GM18526 (cell line): ENCODE data around the gene LRBA.

ENCODE experiments used
- POLR2A ChIP-seq: IDR thresholded peaks from 3 replicates; pipeline ENCODE4 v1.6.1; 2011; ENCODE audit not compliant: insufficient read length; ENCODE audit errors: extremely low read depth

LRBA gene

DNA sequence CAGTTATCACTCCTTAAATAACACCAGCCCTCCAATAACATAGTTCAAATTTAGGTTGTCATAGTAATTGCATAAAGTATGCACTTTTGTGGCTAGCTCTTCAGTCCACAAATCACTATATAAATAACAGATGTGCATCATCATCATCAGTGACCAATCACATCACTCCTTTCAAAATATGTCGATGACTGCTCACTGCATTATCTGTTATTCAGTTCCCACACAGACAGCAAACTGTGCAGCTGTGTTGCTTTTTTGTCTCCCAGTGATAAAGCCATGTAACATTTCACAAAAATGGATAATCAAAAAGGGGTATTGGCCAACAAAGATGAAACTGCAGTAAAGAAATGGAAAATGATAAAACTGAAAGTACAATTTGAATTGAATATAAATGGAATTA is 731.4 kb downstream of the LRBA start:
- TF ChIP-seq POLR2A, result no peak

GRCh38 chr4:150280975-150281374 is 734.1 kb downstream of the LRBA start:
- no peak for TF ChIP-seq POLR2A

GRCh38 chr4:150280081-150280895 is 734.8 kb downstream of the LRBA start:
- TF ChIP-seq POLR2A, result no peak

DNA sequence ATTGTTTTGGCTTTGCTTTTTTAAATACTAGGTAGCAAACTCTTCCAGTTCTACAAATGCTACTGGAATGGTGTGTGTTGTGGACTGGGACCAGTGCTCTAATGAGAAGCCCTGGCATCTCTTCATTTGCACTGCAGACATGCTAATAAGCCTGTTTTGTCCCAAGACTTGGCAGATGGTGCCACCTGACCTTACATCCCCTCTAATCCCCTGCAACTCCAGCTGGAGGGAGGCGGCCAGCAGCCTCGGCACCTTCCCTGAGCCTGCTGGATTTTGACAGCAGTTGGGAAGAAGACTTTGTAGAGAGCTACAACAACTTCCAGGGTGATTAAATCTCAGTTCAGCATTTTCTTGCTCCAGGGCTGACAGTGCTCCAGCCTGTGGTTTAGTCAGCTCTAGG is 736.9 kb downstream of the LRBA start:
- TF ChIP-seq POLR2A, result no peak

GRCh38 chr4:150268444-150268843 is 746.6 kb downstream of the LRBA start:
- TF ChIP-seq POLR2A, result no peak

DNA sequence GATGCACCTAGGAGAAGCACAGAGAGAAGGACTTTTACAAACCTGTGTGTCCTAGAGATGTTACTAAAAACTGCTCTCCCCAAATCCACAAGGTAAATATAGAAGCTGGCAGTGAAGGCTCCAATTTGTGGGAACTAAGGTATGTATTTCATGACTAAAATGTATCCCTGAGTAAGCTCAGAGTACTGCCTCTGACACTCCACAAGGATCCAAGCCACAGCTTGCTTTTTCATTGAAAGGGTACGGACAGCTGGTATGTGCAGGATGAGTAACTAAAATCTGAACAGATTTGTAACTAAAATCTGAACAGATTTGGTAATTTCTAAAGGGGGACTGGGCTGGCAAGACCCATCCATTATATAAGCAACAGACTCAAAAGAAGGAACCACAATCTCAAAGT is 749.3 kb downstream of the LRBA start:
- TF ChIP-seq POLR2A, result no peak

DNA sequence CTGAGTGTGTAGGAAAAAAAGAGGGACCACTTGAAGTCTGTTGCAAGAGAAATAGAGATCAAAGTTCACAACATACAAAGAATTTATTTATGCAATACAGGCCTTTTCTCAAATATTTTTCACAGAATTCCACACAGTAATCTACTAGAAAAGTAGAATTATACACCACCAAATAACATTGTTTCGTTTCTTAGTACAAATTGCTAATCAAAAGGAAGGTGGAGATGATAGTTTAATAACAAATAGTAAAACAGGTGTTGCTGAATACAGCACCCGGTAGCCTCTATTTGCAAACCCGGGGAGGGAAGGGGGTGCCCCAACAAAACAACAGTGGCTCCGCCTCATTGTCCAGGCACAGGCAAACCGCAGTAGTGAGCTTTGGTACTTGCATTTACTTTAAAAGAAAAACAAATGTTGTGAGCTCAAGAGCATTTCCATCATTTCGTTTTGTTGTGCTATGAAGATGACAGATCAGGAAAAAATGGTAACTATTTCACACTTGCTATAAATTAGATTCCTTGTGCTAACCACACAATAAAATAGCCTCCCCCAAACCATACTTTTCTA is 750.4 kb downstream of the LRBA start:
- no peak for TF ChIP-seq POLR2A

- no peak for TF ChIP-seq POLR2A
Measured at GRCh38 chr4:150262611-150263010, 752.5 kb downstream of the LRBA start.

DNA sequence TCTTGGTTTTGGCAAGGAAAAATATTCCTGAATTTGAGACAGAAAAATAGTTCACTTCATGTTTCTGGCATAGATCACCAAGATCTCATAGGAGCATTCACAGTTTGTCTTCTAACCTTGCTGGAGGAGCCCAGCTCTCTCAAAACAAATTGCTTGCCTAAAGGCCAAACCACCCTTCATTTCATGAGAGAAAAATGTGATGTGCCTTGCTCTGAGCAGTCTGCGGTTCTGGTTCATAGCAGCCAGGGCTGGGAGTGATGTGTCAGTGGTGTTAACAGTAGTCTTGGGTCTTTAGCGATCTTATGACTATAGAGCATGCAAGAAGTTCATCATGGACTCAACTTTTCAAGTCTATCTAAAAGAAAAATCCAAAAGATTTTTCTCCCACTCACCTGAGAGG is 753.5 kb downstream of the LRBA start:
- no peak for TF ChIP-seq POLR2A

DNA sequence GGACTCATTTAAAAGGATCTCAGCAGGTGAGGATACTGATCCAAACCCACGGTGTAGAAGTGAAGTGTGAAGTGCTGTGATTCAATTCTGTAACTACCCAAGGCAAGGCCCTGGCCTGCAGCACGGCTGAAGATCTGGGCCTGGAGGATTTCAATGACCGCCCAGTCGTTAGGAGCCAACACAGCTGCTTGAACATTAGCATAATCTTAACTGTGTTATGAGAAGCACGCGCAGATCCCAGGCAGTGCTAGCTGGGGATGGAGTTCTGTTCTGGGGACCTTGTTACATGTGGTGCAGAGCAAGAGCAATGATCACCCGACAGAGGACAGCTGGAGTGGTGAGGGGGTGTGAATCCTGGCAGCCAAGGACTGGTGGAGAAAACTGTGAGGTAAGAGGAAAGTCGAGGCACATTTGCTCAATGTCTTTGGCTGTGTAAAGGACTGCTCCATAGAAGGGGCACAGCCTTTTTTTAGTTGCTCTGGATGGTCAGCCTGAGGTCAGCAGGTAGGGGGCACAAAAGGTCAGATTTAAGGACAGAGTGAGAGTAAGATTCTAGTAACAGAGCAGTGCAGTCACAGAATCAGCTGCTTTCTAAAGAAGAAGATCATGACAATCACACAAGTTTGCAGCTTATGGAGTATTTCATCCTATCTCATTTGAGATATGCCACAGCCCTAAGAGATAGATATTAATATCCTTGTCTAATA is 755.1 kb downstream of the LRBA start:
- no peak for TF ChIP-seq POLR2A

GRCh38 chr4:150258569-150258968 is 756.5 kb downstream of the LRBA start:
- TF ChIP-seq POLR2A, result no peak

DNA sequence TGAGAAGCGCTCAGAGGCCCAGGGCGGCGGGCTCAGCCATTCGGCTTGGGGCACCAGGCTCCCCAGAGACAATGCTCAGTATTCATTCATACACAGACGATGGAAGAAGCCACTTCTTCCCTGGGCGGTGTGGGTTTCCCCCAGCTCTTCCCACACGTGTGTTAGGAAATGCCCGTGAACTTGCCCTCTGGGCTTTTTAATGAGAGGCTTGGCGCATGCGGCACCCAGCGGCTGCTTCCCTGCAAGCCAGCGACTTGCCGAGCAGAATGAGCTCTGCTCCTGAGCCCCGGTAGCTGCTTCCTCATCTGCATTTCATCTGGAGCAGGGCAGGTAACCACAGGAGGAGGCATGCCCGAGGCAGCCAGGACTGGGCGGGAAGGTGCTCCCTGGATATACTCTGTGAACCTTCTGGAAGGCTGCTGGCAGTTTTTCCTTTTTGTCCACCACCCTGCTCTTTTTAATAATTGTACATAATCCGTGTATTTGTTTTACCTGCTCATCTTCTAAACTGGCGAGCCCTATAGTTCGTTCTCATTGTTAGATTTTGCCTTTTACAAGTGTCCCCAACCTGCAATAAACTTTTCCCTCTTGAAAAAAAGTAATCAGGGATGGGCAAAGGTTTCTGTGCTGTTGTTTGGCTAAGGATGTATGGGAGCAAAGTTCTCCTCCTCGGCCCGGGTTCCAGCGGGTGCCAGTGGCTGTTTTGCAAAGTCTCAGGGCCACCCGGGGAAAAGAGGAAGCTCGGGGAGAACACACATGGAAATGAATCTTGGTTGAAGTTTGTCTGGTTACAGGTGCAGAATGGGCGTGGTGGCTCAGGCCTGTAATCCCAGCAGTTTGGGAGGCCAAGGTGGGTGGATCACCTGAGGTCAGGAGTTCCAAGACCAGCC is 758.0 kb downstream of the LRBA start:
- TF ChIP-seq POLR2A, result no peak

DNA sequence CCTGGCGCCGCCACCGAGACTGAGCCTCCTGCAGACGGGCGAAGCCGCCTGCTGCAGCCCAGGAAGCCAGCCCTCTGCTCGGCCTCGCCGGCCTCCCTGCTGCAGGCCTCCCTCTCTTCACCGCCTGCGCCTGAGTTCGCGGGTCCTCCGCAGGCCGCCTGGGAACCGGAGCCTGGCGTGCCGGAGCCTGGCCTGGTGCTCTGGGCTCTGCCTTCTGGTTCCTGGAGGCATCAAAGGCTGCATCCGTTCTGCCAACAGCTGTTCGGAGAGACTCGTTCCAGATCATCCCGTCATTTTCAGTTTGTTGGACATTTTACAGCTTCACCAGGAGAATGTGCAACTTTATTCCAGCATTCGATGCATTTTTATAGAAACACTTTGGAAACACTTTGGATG is 758.9 kb downstream of the LRBA start:
- no peak for TF ChIP-seq POLR2A

- TF ChIP-seq POLR2A, result no peak
Measured at GRCh38 chr4:150255610-150256224, 759.4 kb downstream of the LRBA start.

DNA sequence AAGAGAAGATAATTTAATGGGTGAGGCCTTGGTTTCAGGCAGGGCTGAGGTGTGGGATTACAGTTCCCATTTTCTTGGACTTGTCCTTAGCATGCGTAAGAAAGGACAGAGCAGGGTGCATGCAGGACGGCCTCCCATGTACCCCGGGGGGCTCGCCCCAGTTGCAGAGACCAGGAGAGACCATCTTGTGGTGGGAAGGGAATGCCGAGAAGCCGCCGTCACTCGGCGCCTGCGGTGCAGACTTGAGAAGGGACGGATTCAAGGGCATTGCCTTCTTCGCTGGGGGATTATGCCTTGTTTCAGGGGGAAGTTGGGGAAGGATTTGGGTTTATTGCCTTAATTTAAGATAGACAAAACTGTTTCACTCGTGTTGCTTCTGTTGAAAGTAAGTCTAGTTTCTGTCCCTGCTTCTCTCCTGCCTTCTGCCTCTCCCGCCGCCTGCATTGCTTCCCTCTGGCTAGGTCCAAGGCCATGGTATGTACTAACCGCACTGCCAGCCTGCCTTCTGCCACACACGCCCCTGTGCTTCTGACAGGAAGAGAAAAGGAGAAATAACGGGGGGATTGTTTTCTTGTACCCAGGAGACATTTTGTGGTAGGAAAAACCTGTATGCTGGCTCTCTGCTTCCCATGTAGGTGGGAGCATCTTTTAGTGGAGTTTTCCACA is 761.0 kb downstream of the LRBA start:
- TF ChIP-seq POLR2A, result no peak

GRCh38 chr4:150253416-150253815 is 761.7 kb downstream of the LRBA start:
- TF ChIP-seq POLR2A, result no peak
